ENCODE measurements around the gene CNOT11.

- no peak for TF ChIP-seq CTCF (IDR thresholded peaks at IDR 0.05)
- no peak for TF ChIP-seq POLR2A (IDR thresholded peaks at IDR 0.05)
These were observed 33.4 kb upstream of the CNOT11 start for GRCh38 chr2:101219246-101219645.

Data from ovary (tissue), 3 donors.